B cell (primary cell): ENCODE results near the gene LPCAT1. TPM values are rescaled to one million over a fixed set of nuclear protein-coding genes. Genes with fewer than 3 reads are reported as not detected.

ENCODE experiments used
- ATAC-seq: fragments of 200-7000 bp; cut with Tn5 transposase; one replicate; pipeline ENCODE4 v1.10.0; 2021; ENCODE audit warnings: low read depth, mild to moderate bottlenecking, moderate number of reproducible peaks, moderate library complexity
- CTCF ChIA-PET: fragments of 350-600 bp; sonication (Branson Sonifier 250); formaldehyde crosslinking; loops from one replicate; lab custom pipeline; 2021; ENCODE audit warnings: antibody characterized with exemption, inconsistent platforms; lab: Charles Lee
- POLR2A ChIA-PET: fragments of 350-600 bp; sonication (Branson Sonifier 250); formaldehyde crosslinking; loops from one replicate; lab custom pipeline; 2021; ENCODE audit warnings: antibody characterized with exemption; lab: Charles Lee
- DNase-seq: peaks from one replicate; pipeline ENCODE4 v3.0.0; 2013
- H2AFZ ChIP-seq: 2 replicates; pipeline ENCODE4 v1.6.1; 2012; ENCODE audit warnings: mild to moderate bottlenecking, low read depth, low read length; ENCODE audit not compliant: insufficient read depth, poor library complexity, severe bottlenecking
- H3K27ac ChIP-seq, 2 donors: 1 replicate in 1 of 2; 2 replicates in 1 of 2; pipeline ENCODE4 v1.5.1; 2012 to 2013; ENCODE audit warnings: low read length in 2 of 2, mild to moderate bottlenecking in 2 of 2, moderate library complexity in 1 of 2
- H3K27me3 ChIP-seq, 4 experiments: fragments of 200-600 bp in 1 of 4; sonication (generic) in 1 of 4; replicated peaks in 1 of 4; 1 replicate in 2 of 4; 2 replicates in 2 of 4; pipeline versions ENCODE4 v1.6.1 to v1.7.0; 2013 to 2016; ENCODE audit warnings: low read length in 3 of 4, mild to moderate bottlenecking in 2 of 4, mixed read lengths in 1 of 4, moderate library complexity in 1 of 4; ENCODE audit not compliant: insufficient read depth in 4 of 4, control insufficient read depth in 3 of 4; ENCODE audit errors: control extremely low read depth in 1 of 4
- H3K36me3 ChIP-seq, 2 experiments: replicated peaks in 1 of 2; 1 replicate in 1 of 2; 2 replicates in 1 of 2; pipeline versions ENCODE4 v1.6.1 to v1.7.1; 2013; ENCODE audit warnings: low read length in 1 of 2; ENCODE audit not compliant: insufficient read depth in 2 of 2, control insufficient read depth in 1 of 2; ENCODE audit errors: control extremely low read depth in 1 of 2, extremely low read depth in 1 of 2
- H3K4me1 ChIP-seq, 2 donors: fragments of 200-600 bp in 1 of 2; sonication (generic) in 1 of 2; 1 replicate in 1 of 2; 2 replicates in 1 of 2; pipeline versions ENCODE4 v1.5.1 to v1.6.1; 2013 to 2017; ENCODE audit warnings: low read length in 2 of 2; ENCODE audit not compliant: control insufficient read depth in 2 of 2, insufficient read depth in 2 of 2
- H3K4me2 ChIP-seq: replicated peaks from 2 replicates; pipeline ENCODE3; 2012; ENCODE audit warnings: mild to moderate bottlenecking, low read depth, low read length; ENCODE audit not compliant: poor library complexity, severe bottlenecking
- H3K4me3 ChIP-seq, 5 experiments: fragments of 200-600 bp in 1 of 5; sonication (generic) in 1 of 5; 1 replicate in 3 of 5; 2 replicates in 2 of 5; pipeline versions ENCODE4 v1.5.1 to v1.7.0; 2011 to 2016; ENCODE audit warnings: low read length in 4 of 5, mild to moderate bottlenecking in 4 of 5, low read depth in 2 of 5, control low read depth in 1 of 5, moderate library complexity in 1 of 5; ENCODE audit not compliant: insufficient read depth in 1 of 5; ENCODE audit errors: control extremely low read depth in 1 of 5, extremely low read depth in 1 of 5
- H3K79me2 ChIP-seq: fragments of 200-600 bp; sonication (generic); one replicate; pipeline ENCODE4 v1.6.0; 2016; ENCODE audit warnings: low read length; ENCODE audit not compliant: control insufficient read depth, insufficient read depth
- H3K9ac ChIP-seq: fragments of 200-600 bp; sonication (generic); 2 replicates; pipeline ENCODE4 v1.6.1; 2017; ENCODE audit warnings: mild to moderate bottlenecking, low read length, moderate library complexity
- H3K9me3 ChIP-seq, 3 donors: one replicate each; pipeline versions ENCODE4 v1.6.1 to v1.7.1; 2013; ENCODE audit warnings: low read length in 2 of 3; ENCODE audit not compliant: control insufficient read depth in 2 of 3, insufficient read depth in 1 of 3; ENCODE audit errors: control extremely low read depth in 1 of 3
- H4K20me1 ChIP-seq: 2 replicates; pipeline ENCODE4 v1.6.0; 2012; ENCODE audit warnings: mild to moderate bottlenecking, low read length; ENCODE audit not compliant: insufficient read depth, control insufficient read depth, poor library complexity, severe bottlenecking
- H3K27ac Mint-ChIP-seq: one replicate; pipeline ENCODE4 v1.8.0; 2021; ENCODE audit warnings: mixed read lengths
- H3K27me3 Mint-ChIP-seq: one replicate; pipeline ENCODE4 v1.8.0; 2021; ENCODE audit warnings: mixed read lengths
- H3K4me1 Mint-ChIP-seq: one replicate; pipeline ENCODE4 v1.8.0; 2021; ENCODE audit warnings: mixed read lengths
- H3K4me3 Mint-ChIP-seq: one replicate; pipeline ENCODE4 v1.8.0; 2021; ENCODE audit warnings: mixed read lengths
- H3K9me3 Mint-ChIP-seq: one replicate; pipeline ENCODE4 v1.8.0; 2022; ENCODE audit warnings: mixed read lengths; ENCODE audit not compliant: insufficient read depth
- CTCF ChIP-seq: fragments of 200-600 bp; IDR thresholded peaks from one replicate; pipeline ENCODE4 v1.8.0; 2022; ENCODE audit warnings: antibody characterized with exemption, mild to moderate bottlenecking
- EZH2 ChIP-seq: IDR thresholded peaks from 2 replicates; pipeline ENCODE4 v1.6.1; 2012; ENCODE audit warnings: borderline replicate concordance, low read depth, mild to moderate bottlenecking, moderate library complexity, low read length; ENCODE audit not compliant: insufficient read depth, poor library complexity, severe bottlenecking
- WGBS: methylation state at CpG from one replicate; pipeline ENCODE4 v1.1.5; 2013; ENCODE audit warnings: missing lambda C conversion rate; ENCODE audit not compliant: insufficient coverage; 5-methylcytosine and 5-hydroxymethylcytosine counted together
- intact Hi-C: fragments of 100-400 bp; cut with micrococcal nuclease; formaldehyde crosslinking; loops from one replicate; pipeline ENCODE4 v1.10.0; 2022
- polyA plus RNA-seq: library from polyadenylated mRNA; depleted of rRNA; stranded (reverse); fragments of >200 nt; gene quantifications from 2 replicates; pipeline ENCODE4 v1.2.3, GENCODE V29; 2012
- small RNA-seq: library from RNA; depleted of rRNA; stranded (forward); fragments of <200 nt; gene quantifications from one replicate; pipeline ENCODE3, GENCODE V24; 2012; ENCODE audit warnings: low replicate concordance, low read depth; ENCODE audit not compliant: insufficient read length
- total RNA-seq, 2 donors: library from RNA; stranded (reverse); fragments of 120-200 nt in 1 of 2; gene quantifications; 1 replicate in 1 of 2; 2 replicates in 1 of 2; pipeline versions ENCODE4 v1.2.3 to v1.2.4, GENCODE V29; 2013 to 2022

The LPCAT1 gene
- total and polyA plus RNA-seq, 2 donors (not counting 1 experiment from before 2014, with no cell fraction given), result 94.8 to 159 TPM

- POLR2A ChIA-PET, result no interaction called here
- Histone ChIP-seq H2AFZ (no peak overlapping the region), H3K9me3 (peaks cover 0 to 5% (median 0%) of the 10 kb centered on the region in 3 donors), H3K9ac (no peak overlapping the region), H3K79me2 (no peaks in the 10 kb centered on the region), H3K27ac (no peak overlapping the region), H3K27me3 (peaks cover 0 to 28% (median 2%) of the 10 kb centered on the region in 4 experiments), H3K4me2 (no peak overlapping the region), H4K20me1 (no peaks in the 10 kb centered on the region), H3K36me3 (no peaks in the 10 kb centered on the region), H3K4me1 (peaks cover 0 to 6% of the 10 kb centered on the region in 2 donors), H3K4me3 (no peak overlapping the region)
- TF ChIP-seq CTCF (no peak), EZH2 (no peak)
- CTCF ChIA-PET, result interaction anchor here (0.6 kb wide), 1 partner anchor 55 kb away, joined by 3 read pairs; no protein-coding TSS in a partner anchor
- Mint-ChIP-seq H3K27ac (no peak overlapping the region), H3K9me3 (no peaks in the 10 kb centered on the region), H3K4me3 (no peak overlapping the region), H3K27me3 (peaks cover 27% of the 10 kb centered on the region), H3K4me1 (peaks cover 9% of the 10 kb centered on the region)
- no peak for ATAC-seq
- DNase-seq, result no peak
- intact Hi-C loops, result no loop called here
- 77% methylated on average over 10 of the region's 10 CpGs for WGBS
These were observed 111.1 kb downstream of the LPCAT1 start for GRCh38 chr5:1412621-1413020.

DNA sequence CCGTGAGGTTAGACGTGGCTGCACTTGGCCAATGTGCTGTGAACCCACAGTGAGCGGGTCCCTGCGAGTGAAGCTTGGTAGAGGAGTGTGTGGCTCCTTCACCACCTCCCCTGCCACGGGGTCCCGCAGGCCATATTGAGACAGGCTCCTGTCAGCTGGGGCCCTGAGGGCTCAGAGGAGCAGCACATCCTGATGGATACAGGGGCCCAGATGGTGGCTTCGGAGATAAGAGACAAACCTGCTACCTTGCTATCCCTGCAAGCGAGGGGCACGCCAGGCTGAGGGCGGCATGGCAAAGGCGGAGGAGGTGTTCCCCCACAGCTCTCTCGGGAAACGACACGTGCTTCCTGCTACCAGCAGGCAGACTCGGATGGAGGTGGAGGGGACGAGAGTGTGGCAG is 111.6 kb downstream of the LPCAT1 start:
- H3K4me2 ChIP-seq, result no peak overlapping the region
- peaks cover 0 to 5% (median 0%) of the 10 kb centered on the region in 3 donors for H3K9me3 ChIP-seq
- H3K27ac ChIP-seq, result no peak overlapping the region
- H3K36me3 ChIP-seq, result no peaks in the 10 kb centered on the region
- peaks cover 30% of the 10 kb centered on the region for H3K27me3 Mint-ChIP-seq
- H3K4me1 ChIP-seq, result peaks cover 0 to 6% of the 10 kb centered on the region in 2 donors
- H3K27me3 ChIP-seq, result peaks cover 0 to 28% (median 2%) of the 10 kb centered on the region in 4 experiments
- peaks cover 9% of the 10 kb centered on the region for H3K4me1 Mint-ChIP-seq
- DNase-seq, result no peak
- no peak overlapping the region for H3K9ac ChIP-seq
- no peak overlapping the region for H2AFZ ChIP-seq
- TF ChIP-seq EZH2, result no peak
- no peak for TF ChIP-seq CTCF
- H3K9me3 Mint-ChIP-seq, result no peaks in the 10 kb centered on the region
- H3K4me3 ChIP-seq, result no peak overlapping the region
- H3K27ac Mint-ChIP-seq, result no peak overlapping the region
- ChIA-PET POLR2A (no interaction called here), CTCF (interaction anchor here (0.6 kb wide), 1 partner anchor 56 kb away, joined by 3 read pairs; no protein-coding TSS in a partner anchor)
- no peaks in the 10 kb centered on the region for H4K20me1 ChIP-seq
- WGBS, result 33% methylated on average over 12 of the region's 16 CpGs
- no peaks in the 10 kb centered on the region for H3K79me2 ChIP-seq
- peak; percentile 49 for ATAC-seq
- H3K4me3 Mint-ChIP-seq, result no peak overlapping the region
- intact Hi-C loops, result no loop called here

Small RNA genes within 50 kb of the gene (small RNA-seq; reads per million reads assigned to genes)
- not detected for gene MIR6075

Other genes with a start within 250 kb of the LPCAT1 start
- 0.10 and 0.39 TPM in 2 replicates for gene TERT, start 228.9 kb downstream of the LPCAT1 start, total RNA-seq
- gene TERT, start 228.9 kb downstream of the LPCAT1 start, polyA plus RNA-seq, result 0.24 and 0.43 TPM in 2 replicates
- gene CLPTM1L, start 178.9 kb downstream of the LPCAT1 start, total RNA-seq, result 99.9 and 104 TPM in 2 replicates
- gene CLPTM1L, start 178.9 kb downstream of the LPCAT1 start, polyA plus RNA-seq, result 75.3 and 78.4 TPM in 2 replicates
- gene SLC6A3, start 78.5 kb downstream of the LPCAT1 start, total RNA-seq, result 0.15 and 0.24 TPM in 2 replicates
- gene SLC6A3, start 78.5 kb downstream of the LPCAT1 start, polyA plus RNA-seq, result 0.01 and 0.19 TPM in 2 replicates